CD4-positive, alpha-beta T cell treated with Interleukin-6 at 100 ng/mL for 8 hours (primary cell): Measurements from ENCODE around the gene PNPLA5.

Experiments
- DNase-seq: peaks from one replicate; pipeline ENCODE4 v3.0.0-alpha.2; 2020; ENCODE audit warnings: mixed read lengths, low spot score

The PNPLA5 gene

GRCh38 chr22:43854786-43855271, 37.0 kb downstream of the PNPLA5 start:
- DNase-seq: no peak

- no peak for DNase-seq
Observed at GRCh38 chr22:43854121-43854785, 37.6 kb downstream of the PNPLA5 start.

- DNase-seq: no peak
Observed at GRCh38 chr22:43853328-43853931, 38.4 kb downstream of the PNPLA5 start.

GRCh38 chr22:43852573-43853327, 39.1 kb downstream of the PNPLA5 start:
- DNase-seq: no peak

- DNase-seq: no peak
Observed at GRCh38 chr22:43851979-43852307, 39.9 kb downstream of the PNPLA5 start.

GRCh38 chr22:43851058-43851978, 40.5 kb downstream of the PNPLA5 start:
- no peak for DNase-seq

GRCh38 chr22:43850529-43850928, 41.3 kb downstream of the PNPLA5 start:
- no peak for DNase-seq

GRCh38 chr22:43849731-43850130, 42.1 kb downstream of the PNPLA5 start:
- DNase-seq: no peak

GRCh38 chr22:43848366-43849171, 43.2 kb downstream of the PNPLA5 start:
- no peak for DNase-seq

- DNase-seq: no peak
Observed at GRCh38 chr22:43847376-43848289, 44.2 kb downstream of the PNPLA5 start.

GRCh38 chr22:43846966-43847365, 44.8 kb downstream of the PNPLA5 start:
- no peak for DNase-seq

GRCh38 chr22:43845981-43846380, 45.8 kb downstream of the PNPLA5 start:
- DNase-seq: no peak

- DNase-seq: no peak
Observed at GRCh38 chr22:43844560-43845545, 47.0 kb downstream of the PNPLA5 start.

GRCh38 chr22:43843783-43844530, 47.9 kb downstream of the PNPLA5 start:
- no peak for DNase-seq

GRCh38 chr22:43841742-43842141, 50.1 kb downstream of the PNPLA5 start:
- DNase-seq: no peak

GRCh38 chr22:43840851-43841250, 51.0 kb downstream of the PNPLA5 start:
- no peak for DNase-seq

- no peak for DNase-seq
Observed at GRCh38 chr22:43840431-43840830, 51.4 kb downstream of the PNPLA5 start.

GRCh38 chr22:43839781-43840180, 52.0 kb downstream of the PNPLA5 start:
- DNase-seq: no peak
